ENCODE data around the gene GPX4.

DNA sequence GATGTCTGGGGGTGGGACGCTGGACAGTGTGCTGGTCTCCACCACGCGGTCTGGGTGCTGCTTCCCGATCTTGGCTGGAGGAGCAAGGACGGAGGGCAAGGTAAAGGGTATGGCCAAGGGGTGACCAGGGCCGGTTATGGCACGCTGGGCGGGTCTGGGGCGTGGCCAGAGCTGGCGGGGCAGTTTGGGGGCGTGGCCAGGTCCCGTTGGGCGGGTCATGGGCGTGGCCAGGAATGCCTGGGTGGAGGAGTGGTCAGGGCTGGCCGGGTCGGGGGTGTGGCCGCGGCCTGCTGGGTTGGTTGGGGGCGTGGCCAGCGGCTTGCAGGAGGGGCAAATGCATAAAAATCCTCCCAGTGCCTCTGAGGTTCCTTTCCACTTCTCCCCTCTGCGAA is 19.2 kb downstream of the GPX4 start:
- TF ChIP-seq, protein P1, sequence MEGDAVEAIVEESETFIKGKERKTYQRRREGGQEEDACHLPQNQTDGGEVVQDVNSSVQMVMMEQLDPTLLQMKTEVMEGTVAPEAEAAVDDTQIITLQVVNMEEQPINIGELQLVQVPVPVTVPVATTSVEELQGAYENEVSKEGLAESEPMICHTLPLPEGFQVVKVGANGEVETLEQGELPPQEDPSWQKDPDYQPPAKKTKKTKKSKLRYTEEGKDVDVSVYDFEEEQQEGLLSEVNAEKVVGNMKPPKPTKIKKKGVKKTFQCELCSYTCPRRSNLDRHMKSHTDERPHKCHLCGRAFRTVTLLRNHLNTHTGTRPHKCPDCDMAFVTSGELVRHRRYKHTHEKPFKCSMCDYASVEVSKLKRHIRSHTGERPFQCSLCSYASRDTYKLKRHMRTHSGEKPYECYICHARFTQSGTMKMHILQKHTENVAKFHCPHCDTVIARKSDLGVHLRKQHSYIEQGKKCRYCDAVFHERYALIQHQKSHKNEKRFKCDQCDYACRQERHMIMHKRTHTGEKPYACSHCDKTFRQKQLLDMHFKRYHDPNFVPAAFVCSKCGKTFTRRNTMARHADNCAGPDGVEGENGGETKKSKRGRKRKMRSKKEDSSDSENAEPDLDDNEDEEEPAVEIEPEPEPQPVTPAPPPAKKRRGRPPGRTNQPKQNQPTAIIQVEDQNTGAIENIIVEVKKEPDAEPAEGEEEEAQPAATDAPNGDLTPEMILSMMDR (IDR thresholded peaks at IDR 0.05; ENCODE audit: borderline replicate concordance, extremely low read depth, low read length, poor library complexity, severe bottlenecking), result no peak
- no peak for TF ChIP-seq EZH2 (IDR thresholded peaks at IDR 0.05; ENCODE audit: borderline replicate concordance, low read depth, low read length, severe bottlenecking)
